Measurements from ENCODE around the gene KRTAP12-3.

Gene KRTAP12-3

DNA sequence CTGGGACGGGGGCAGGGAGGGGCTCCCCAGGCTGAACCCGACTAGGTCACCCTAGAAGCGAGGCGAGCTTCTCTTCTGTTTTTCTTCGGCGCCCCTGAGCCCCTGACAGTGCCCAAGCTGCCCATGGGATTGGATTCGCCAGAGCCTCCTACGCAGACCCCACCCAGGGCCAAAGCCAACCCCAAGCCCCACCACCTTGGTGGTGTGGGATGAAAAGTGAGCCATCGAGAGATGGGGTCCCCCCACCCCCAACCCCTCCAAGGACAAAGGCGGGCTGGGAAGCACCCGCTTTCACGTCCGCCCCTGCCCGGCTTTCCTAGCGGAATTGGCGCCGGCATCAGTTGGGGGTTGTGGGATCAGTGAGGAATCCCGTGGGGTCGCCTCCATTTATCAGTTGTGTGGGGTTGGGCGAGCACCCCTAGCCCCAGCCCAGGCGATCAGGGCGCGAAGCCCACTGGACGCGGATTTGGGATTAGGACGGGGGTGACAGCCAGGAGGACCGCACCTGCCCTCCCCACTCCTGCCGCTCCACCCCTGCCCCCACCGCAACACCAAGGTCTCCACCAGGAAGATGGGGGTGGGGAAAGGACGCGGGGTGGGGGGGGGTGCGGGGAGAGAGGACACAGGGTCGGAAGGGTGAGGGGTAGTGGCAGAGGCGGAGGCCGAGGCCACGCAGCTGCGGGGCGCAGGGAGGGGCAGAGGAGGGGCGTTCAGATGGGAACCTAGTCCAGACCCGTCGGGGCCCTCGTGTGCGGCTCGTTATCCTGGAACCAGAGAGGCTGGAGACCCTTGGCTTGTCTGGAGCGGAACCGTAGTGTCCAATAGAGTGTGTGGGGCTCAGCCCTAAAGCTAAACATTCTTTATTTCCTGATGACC is 49.2 kb downstream of the KRTAP12-3 start:
- no peak overlapping the region for H3K4me3 ChIP-seq (ENCODE audit: low read depth, low read length)
- DNase-seq (ENCODE audit: low read depth): no peak
- TF ChIP-seq, protein P1, sequence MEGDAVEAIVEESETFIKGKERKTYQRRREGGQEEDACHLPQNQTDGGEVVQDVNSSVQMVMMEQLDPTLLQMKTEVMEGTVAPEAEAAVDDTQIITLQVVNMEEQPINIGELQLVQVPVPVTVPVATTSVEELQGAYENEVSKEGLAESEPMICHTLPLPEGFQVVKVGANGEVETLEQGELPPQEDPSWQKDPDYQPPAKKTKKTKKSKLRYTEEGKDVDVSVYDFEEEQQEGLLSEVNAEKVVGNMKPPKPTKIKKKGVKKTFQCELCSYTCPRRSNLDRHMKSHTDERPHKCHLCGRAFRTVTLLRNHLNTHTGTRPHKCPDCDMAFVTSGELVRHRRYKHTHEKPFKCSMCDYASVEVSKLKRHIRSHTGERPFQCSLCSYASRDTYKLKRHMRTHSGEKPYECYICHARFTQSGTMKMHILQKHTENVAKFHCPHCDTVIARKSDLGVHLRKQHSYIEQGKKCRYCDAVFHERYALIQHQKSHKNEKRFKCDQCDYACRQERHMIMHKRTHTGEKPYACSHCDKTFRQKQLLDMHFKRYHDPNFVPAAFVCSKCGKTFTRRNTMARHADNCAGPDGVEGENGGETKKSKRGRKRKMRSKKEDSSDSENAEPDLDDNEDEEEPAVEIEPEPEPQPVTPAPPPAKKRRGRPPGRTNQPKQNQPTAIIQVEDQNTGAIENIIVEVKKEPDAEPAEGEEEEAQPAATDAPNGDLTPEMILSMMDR (IDR thresholded peaks at IDR 0.05; ENCODE audit: low read depth, low read length, missing control alignments): no peak
